Measurements from ENCODE around the gene ME3.

The ME3 gene

DNA sequence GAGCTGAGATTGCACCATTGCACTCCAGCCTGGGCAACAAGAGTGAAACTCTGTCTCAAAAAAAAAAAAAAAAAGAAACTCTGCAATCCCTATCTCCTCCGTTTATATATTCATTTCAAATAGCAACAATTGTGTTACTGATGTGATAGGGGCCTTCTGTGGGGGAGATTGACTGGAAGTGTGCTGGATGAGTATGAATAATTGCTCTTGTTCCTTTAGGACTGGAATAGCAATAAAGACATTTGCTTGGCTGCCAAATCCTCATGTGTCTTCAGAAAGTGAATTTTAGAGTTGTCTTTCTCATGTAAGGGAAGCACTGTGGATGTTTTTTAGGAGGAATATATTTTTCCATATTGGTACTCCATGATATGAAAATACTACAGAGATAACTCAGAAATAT lies 21.1 kb upstream of the ME3 start:
- Histone ChIP-seq H3K9me3 (ENCODE audit: control insufficient read depth, low read length) (no peaks in the 10 kb centered on the region), H3K27me3 (replicated peaks; ENCODE audit: control insufficient read depth, insufficient read depth, low read length, poor library complexity, severe bottlenecking) (no peaks in the 10 kb centered on the region), H3K4me3 (ENCODE audit: insufficient read depth, low read depth, low read length, poor library complexity, severe bottlenecking) (no peak overlapping the region), H3K4me1 (ENCODE audit: control insufficient read depth, insufficient read depth, low read length, poor library complexity, severe bottlenecking) (no peaks in the 10 kb centered on the region), H3K27ac (ENCODE audit: insufficient read depth, low read length, poor library complexity, severe bottlenecking) (no peak overlapping the region), H3K36me3 (ENCODE audit: control insufficient read depth, insufficient read depth, low read length) (no peaks in the 10 kb centered on the region)
- DNase-seq, result no peak

DNA sequence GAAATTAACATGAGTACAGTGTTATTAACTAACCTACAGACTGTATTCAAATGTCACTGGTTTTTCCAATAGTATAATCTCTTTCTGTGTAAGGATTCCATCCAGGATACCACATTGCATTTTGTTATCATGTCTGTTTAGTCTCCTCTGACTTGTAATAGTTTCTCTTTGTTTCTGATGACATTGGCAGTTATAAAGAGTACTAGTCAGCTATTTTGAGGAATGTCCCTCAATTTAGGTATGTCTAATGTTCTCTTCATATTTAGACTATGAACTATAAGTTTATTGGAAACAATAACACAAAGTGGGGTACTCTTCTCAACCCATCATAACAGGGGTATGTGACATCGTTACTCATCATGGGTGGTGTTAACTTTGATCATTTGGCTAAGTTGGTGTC lies 20.3 kb upstream of the ME3 start:
- no peak overlapping the region for H3K27ac ChIP-seq (ENCODE audit: insufficient read depth, low read length, poor library complexity, severe bottlenecking)

DNA sequence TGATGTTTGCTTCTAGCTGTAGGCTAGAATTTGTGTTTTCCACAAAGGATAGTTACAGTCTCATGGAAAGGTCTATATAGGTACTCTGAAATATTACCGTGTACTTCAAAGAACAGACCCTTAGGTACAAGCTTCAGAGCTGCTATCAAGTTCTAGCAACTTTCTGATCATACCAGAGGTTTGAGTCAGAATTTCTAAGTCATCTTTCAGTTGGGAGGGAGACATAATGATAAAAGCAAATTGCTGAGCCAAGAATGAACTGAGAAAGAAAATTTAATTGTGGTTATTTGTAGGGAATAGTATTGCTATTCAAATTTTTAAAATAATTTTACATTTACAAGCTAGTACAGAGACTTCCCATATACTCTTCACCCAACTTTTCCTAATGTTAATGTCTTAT lies 19.9 kb upstream of the ME3 start:
- no peak for DNase-seq
- Histone ChIP-seq H3K36me3 (ENCODE audit: control insufficient read depth, insufficient read depth, low read length) (no peaks in the 10 kb centered on the region), H3K27ac (ENCODE audit: insufficient read depth, low read length, poor library complexity, severe bottlenecking) (no peak overlapping the region), H3K9me3 (ENCODE audit: control insufficient read depth, low read length) (no peaks in the 10 kb centered on the region), H3K4me3 (ENCODE audit: insufficient read depth, low read depth, low read length, poor library complexity, severe bottlenecking) (no peak overlapping the region), H3K27me3 (replicated peaks; ENCODE audit: control insufficient read depth, insufficient read depth, low read length, poor library complexity, severe bottlenecking) (no peaks in the 10 kb centered on the region), H3K4me1 (ENCODE audit: control insufficient read depth, insufficient read depth, low read length, poor library complexity, severe bottlenecking) (no peaks in the 10 kb centered on the region)

More for the DNA sequence above, 20.3 kb upstream of the ME3 start:
- no peak for DNase-seq
- Histone ChIP-seq H3K27me3 (replicated peaks; ENCODE audit: control insufficient read depth, insufficient read depth, low read length, poor library complexity, severe bottlenecking) (no peaks in the 10 kb centered on the region), H3K9me3 (ENCODE audit: control insufficient read depth, low read length) (no peaks in the 10 kb centered on the region), H3K4me3 (ENCODE audit: insufficient read depth, low read depth, low read length, poor library complexity, severe bottlenecking) (no peak overlapping the region), H3K4me1 (ENCODE audit: control insufficient read depth, insufficient read depth, low read length, poor library complexity, severe bottlenecking) (no peaks in the 10 kb centered on the region), H3K36me3 (ENCODE audit: control insufficient read depth, insufficient read depth, low read length) (no peaks in the 10 kb centered on the region)

DNA sequence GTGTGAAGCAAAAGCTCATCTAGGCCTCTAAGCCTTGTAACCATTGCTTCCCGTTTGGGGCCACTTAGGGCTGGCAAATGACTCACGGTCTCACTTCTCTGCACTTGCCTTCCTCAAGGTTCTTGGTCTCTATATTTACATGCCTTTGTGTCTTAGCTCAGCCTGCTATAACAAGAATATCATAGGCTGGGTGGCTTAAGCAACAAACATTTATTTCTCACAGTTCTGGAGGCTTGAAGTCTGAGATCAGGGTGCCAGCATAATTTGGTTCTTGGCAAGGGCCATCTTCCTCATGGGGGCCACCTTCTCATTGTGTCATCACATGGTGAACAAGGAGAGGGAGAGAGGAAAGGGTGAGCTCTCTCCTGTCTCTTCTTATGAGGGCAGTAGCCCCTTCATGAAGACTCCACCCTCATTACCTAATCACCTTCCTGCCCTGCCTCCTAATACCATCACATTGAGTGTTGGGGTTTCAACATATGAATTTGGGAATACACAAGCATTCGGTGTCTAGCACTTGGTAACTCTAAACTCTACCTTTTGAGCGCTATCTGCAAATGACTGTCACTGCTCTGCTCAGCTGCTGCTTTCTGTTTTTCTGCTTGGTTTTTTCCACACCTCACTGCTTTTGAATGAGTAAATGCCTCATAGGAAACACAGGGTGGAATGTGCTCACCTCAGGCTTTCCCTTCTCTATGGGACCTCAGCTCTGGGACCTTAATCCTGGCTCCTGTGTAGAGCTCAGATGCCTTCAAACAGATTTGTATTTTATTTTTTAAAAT lies 16.2 kb upstream of the ME3 start:
- Histone ChIP-seq H3K36me3 (ENCODE audit: control insufficient read depth, insufficient read depth, low read length) (no peaks in the 10 kb centered on the region), H3K4me1 (ENCODE audit: control insufficient read depth, insufficient read depth, low read length, poor library complexity, severe bottlenecking) (no peaks in the 10 kb centered on the region), H3K27ac (ENCODE audit: insufficient read depth, low read length, poor library complexity, severe bottlenecking) (no peak overlapping the region), H3K9me3 (ENCODE audit: control insufficient read depth, low read length) (no peaks in the 10 kb centered on the region), H3K27me3 (replicated peaks; ENCODE audit: control insufficient read depth, insufficient read depth, low read length, poor library complexity, severe bottlenecking) (no peaks in the 10 kb centered on the region), H3K4me3 (ENCODE audit: insufficient read depth, low read depth, low read length, poor library complexity, severe bottlenecking) (no peak overlapping the region)
- no peak for DNase-seq

DNA sequence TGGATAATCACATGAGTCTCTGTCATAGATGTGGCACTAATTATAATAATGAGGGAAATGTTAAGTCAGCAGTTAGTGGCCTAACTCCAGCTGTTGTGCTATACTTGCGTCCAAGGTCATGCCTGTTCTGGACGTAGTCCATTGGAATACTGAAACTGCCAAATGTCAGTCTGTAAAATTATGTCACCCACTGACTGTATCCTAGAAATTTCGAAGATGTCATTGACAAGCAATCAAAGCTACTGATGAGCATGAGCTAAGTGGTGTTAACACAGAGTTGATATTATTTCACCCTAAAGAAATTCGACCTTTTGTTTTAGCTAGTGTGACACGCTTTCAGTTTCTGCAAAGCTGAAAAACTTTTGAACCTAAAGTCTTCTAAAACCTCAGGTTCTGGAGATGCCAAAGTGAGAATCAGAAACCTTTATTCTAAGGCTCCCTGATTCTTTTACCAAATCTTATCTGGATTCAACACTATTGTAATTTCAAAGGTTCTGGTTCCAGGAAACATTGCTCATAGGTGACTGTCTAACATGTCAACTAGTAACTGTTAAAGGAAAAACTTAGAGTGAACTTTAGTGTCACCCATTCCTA lies 14.9 kb upstream of the ME3 start:
- no peak overlapping the region for H3K4me3 ChIP-seq (ENCODE audit: insufficient read depth, low read depth, low read length, poor library complexity, severe bottlenecking)
- no peaks in the 10 kb centered on the region for H3K9me3 ChIP-seq (ENCODE audit: control insufficient read depth, low read length)

DNA sequence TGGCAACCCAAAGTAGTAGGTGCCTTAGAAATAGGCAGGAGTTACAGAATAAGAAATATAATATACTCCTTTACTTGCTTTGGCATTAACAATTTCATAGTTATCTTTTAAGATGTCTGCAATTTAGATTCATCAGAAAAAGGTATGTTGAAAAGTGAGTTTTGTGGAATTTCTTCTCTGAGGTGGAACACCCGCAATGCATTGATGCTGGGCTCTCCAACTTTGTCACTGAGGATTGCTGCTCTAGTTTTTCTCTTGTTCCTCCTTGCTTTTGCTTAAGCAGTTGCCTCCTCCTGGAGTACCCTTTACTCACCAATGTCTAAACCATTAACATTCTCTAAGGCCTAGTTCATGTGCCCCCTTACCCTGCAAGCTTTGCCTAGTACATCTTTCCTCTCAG lies 14.1 kb upstream of the ME3 start:
- H3K4me3 ChIP-seq (ENCODE audit: insufficient read depth, low read depth, low read length, poor library complexity, severe bottlenecking), result no peak overlapping the region
- H3K27ac ChIP-seq (ENCODE audit: insufficient read depth, low read length, poor library complexity, severe bottlenecking), result no peak overlapping the region
- H3K27me3 ChIP-seq (replicated peaks; ENCODE audit: control insufficient read depth, insufficient read depth, low read length, poor library complexity, severe bottlenecking), result no peaks in the 10 kb centered on the region
- no peak for DNase-seq
- no peaks in the 10 kb centered on the region for H3K9me3 ChIP-seq (ENCODE audit: control insufficient read depth, low read length)
- no peaks in the 10 kb centered on the region for H3K4me1 ChIP-seq (ENCODE audit: control insufficient read depth, insufficient read depth, low read length, poor library complexity, severe bottlenecking)
- no peaks in the 10 kb centered on the region for H3K36me3 ChIP-seq (ENCODE audit: control insufficient read depth, insufficient read depth, low read length)

More for the DNA sequence above, 14.9 kb upstream of the ME3 start:
- DNase-seq, result no peak
- Histone ChIP-seq H3K36me3 (ENCODE audit: control insufficient read depth, insufficient read depth, low read length) (no peaks in the 10 kb centered on the region), H3K27me3 (replicated peaks; ENCODE audit: control insufficient read depth, insufficient read depth, low read length, poor library complexity, severe bottlenecking) (no peaks in the 10 kb centered on the region), H3K4me1 (ENCODE audit: control insufficient read depth, insufficient read depth, low read length, poor library complexity, severe bottlenecking) (no peaks in the 10 kb centered on the region), H3K27ac (ENCODE audit: insufficient read depth, low read length, poor library complexity, severe bottlenecking) (no peak overlapping the region)

DNA sequence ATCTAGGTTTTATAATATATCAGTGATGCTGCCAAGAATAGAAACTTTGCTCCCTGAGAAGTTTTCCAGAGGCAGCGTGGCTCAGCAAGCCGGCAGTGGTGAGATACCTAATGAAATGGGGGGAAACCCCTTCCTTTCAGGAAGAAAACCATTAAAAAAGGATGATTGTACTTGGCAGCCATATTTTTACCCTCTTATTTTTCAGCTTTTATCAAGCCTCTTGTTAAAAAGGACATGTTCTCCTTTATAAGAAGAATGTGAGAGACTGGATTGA lies 9.0 kb upstream of the ME3 start:
- Histone ChIP-seq H3K27me3 (replicated peaks; ENCODE audit: control insufficient read depth, insufficient read depth, low read length, poor library complexity, severe bottlenecking) (no peaks in the 10 kb centered on the region), H3K27ac (ENCODE audit: insufficient read depth, low read length, poor library complexity, severe bottlenecking) (no peak overlapping the region), H3K4me1 (ENCODE audit: control insufficient read depth, insufficient read depth, low read length, poor library complexity, severe bottlenecking) (no peaks in the 10 kb centered on the region), H3K36me3 (ENCODE audit: control insufficient read depth, insufficient read depth, low read length) (no peaks in the 10 kb centered on the region), H3K4me3 (ENCODE audit: insufficient read depth, low read depth, low read length, poor library complexity, severe bottlenecking) (no peak overlapping the region), H3K9me3 (ENCODE audit: control insufficient read depth, low read length) (no peaks in the 10 kb centered on the region)
- DNase-seq, result no peak

DNA sequence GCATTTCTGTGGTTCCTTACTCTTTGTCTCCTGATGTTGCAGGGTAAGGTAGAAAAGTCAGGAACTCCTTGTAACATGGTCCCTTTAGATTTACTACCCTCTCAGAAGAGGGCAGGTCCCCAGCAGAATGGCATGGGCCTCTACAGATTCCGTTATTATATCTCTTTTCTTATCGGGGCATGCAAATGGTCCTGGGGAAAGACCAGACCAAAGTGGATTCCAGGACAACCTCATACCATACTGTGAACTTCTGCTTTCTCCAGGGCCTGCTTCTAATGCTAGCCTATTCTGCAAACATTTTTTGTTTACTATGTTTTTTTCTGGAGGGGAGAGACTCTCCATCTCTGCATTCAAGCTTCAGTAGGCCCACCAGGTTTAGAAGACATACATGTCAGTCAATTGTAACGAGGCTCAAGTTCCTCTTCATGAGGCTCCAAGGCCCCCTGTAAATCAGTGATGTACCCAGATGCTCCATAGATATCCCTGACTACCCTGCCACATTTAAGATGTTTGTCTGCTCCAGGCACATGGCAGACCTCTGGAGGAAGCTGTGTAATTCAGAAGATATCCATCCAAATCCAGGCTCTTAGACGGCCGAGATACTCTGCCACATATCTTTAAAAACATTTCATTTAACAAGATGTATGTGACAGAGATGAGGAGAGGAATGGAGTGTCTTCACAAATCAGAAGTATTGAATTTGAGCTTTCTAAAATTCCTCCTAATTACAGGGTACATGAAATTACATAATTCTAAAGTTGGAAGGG lies 8.5 kb upstream of the ME3 start:
- Histone ChIP-seq H3K27ac (ENCODE audit: insufficient read depth, low read length, poor library complexity, severe bottlenecking) (no peak overlapping the region), H3K9me3 (ENCODE audit: control insufficient read depth, low read length) (no peaks in the 10 kb centered on the region), H3K4me1 (ENCODE audit: control insufficient read depth, insufficient read depth, low read length, poor library complexity, severe bottlenecking) (no peaks in the 10 kb centered on the region), H3K27me3 (replicated peaks; ENCODE audit: control insufficient read depth, insufficient read depth, low read length, poor library complexity, severe bottlenecking) (no peaks in the 10 kb centered on the region), H3K4me3 (ENCODE audit: insufficient read depth, low read depth, low read length, poor library complexity, severe bottlenecking) (no peak overlapping the region), H3K36me3 (ENCODE audit: control insufficient read depth, insufficient read depth, low read length) (no peaks in the 10 kb centered on the region)
- DNase-seq, result no peak

DNA sequence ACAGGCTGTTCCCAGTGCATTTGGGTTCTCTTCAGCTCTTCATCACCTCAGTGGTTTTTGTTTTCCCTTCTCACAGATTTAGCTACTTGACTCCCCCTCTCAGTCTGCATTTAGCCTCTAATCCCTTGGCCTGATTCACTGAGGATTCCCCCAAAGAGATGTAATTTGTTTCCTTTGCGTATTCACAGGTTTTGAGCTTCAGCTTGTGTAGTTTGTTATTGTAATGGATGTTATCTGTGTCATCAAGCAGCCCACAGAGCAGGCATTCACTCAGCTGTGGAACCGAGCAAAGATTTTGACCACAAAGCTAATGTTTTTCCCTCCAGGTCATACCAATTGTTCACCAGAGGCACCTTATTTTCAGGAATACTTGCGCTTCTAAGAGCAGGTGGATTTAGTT lies 6.4 kb upstream of the ME3 start:
- H3K9me3 ChIP-seq (ENCODE audit: control insufficient read depth, low read length), result no peaks in the 10 kb centered on the region
- no peak overlapping the region for H3K27ac ChIP-seq (ENCODE audit: insufficient read depth, low read length, poor library complexity, severe bottlenecking)
- H3K36me3 ChIP-seq (ENCODE audit: control insufficient read depth, insufficient read depth, low read length), result no peaks in the 10 kb centered on the region
- H3K4me1 ChIP-seq (ENCODE audit: control insufficient read depth, insufficient read depth, low read length, poor library complexity, severe bottlenecking), result no peaks in the 10 kb centered on the region
- H3K27me3 ChIP-seq (replicated peaks; ENCODE audit: control insufficient read depth, insufficient read depth, low read length, poor library complexity, severe bottlenecking), result no peaks in the 10 kb centered on the region
- no peak for DNase-seq
- H3K4me3 ChIP-seq (ENCODE audit: insufficient read depth, low read depth, low read length, poor library complexity, severe bottlenecking), result no peak overlapping the region

DNA sequence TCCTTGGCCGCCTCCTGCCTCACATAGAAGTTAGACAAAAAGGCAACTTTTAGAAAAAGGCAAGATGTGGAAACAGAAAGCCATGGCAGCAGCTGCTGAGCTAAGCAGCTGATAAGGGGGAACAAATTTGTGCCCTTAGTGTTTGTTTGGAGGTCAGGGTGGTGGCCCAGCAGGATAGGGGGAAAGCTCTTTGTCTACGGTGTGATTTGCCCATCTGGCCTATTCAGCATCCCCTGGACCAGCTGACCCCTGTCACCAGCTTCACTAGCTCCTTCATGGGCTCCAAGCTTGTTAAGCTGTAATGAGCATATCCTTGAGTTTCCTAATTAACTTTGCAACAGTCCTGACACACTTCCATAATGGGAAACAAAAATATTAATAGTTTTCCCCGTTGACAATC lies 5.9 kb upstream of the ME3 start:
- no peak overlapping the region for H3K4me3 ChIP-seq (ENCODE audit: insufficient read depth, low read depth, low read length, poor library complexity, severe bottlenecking)
- H3K36me3 ChIP-seq (ENCODE audit: control insufficient read depth, insufficient read depth, low read length), result no peaks in the 10 kb centered on the region
- H3K27ac ChIP-seq (ENCODE audit: insufficient read depth, low read length, poor library complexity, severe bottlenecking), result no peak overlapping the region
- no peak for DNase-seq
- H3K9me3 ChIP-seq (ENCODE audit: control insufficient read depth, low read length), result no peaks in the 10 kb centered on the region
- H3K4me1 ChIP-seq (ENCODE audit: control insufficient read depth, insufficient read depth, low read length, poor library complexity, severe bottlenecking), result no peaks in the 10 kb centered on the region
- no peaks in the 10 kb centered on the region for H3K27me3 ChIP-seq (replicated peaks; ENCODE audit: control insufficient read depth, insufficient read depth, low read length, poor library complexity, severe bottlenecking)
